ENCODE measurements around the gene SHROOM4.

GRCh38 chrX:50779694-50780093 is 34.3 kb downstream of the SHROOM4 start:
- no peak for TF ChIP-seq CTCF (IDR thresholded peaks at IDR 0.05)
- TF ChIP-seq POLR2A (IDR thresholded peaks at IDR 0.05) = no peak

All from body of pancreas (tissue), 4 donors.